NAMALWA (cell line): ENCODE results near the gene OLFML1.

ENCODE experiments used
- DNase-seq: peaks from one replicate; pipeline ENCODE4 v3.0.0-alpha.2; 2015; ENCODE audit warnings: low spot score

Gene OLFML1

DNA sequence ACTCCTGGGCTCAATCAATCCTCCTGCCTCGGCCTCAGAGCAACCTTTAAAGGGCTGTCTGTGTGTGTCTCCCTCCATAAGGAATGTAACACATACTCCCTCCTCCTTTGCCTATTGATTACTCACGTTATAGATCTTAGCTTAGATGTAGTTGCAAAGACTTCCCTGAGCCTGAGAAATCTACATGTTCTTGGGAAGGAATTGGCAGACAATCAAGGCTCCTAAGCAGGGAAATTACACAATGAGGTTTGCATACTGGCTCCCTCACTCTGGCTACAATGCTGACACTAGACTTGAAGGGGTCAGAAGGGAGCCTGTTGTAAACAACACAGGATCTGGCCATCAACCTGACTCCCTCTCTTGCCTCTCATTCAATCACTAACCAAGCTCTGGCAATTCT lies 5.2 kb upstream of the OLFML1 start:
- DNase-seq = no peak

DNA sequence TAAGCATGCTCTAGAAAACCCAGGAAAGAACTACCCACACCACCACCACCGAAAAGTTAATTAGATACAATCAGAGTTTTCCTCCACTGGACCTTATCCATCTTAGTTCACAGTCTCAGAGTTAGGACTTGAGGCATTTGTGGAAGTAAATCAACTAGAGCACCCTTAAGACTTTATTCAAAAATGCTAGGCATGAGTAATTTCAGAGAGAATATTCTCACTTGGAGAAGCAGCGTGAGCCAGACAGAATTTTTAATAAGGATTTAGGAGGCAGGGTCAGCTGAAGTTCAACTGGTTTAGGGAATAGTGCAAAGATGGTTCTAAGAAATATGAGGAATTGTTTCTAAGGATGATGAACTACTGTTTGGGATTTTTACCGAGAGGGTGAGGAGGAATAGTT lies 1.2 kb upstream of the OLFML1 start:
- DNase-seq = no peak

DNA sequence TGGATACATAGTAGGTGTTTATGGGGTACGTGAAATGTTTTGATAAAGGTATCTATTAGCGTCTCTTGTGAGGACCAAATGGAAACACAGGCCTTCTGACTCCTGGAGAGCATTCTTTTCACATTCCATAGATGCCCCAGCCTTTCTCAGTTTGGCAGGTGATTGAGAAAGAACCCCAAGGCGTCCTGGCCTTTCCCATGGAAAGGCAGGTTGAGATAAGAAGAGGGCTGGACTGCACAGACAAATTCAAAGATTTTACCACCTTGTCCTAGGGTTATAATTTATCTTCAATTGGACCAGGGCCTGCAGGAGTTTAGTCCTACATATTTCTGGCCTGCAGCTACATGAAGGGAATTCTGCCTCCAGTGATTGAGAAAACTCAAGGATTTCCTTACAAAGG lies 661 bp upstream of the OLFML1 start:
- no peak for DNase-seq

DNA sequence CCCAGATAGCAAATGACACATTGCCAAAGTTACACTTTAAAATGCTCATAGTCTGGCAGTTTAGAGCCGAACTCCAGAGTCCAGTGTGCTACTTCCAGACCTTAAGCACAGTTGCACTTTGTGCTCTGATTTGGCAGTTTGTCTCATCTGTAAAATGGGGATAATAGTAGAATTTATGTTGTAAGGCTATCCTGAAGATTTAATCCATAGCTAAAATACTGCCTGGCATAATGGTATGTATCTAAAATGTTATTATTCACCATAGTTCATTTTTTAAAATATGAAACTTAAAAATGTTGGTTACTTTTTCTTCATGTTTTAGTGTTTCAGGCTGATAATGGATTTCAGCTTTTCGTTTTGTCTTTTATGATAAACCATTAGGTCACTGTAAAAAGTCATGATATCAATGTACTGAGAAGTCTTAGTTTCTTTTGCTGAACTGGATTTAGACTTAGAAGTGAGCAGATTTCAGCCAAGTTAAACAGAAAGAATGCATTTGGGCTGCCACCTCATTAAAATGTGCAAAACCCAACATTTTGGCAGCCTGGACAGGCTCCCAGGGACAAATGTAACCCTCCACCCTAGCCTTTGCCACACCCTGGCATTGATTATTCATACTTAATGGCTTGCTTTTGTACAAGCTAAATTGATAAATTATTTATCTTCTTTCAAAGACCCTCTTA lies 933 bp downstream of the OLFML1 start:
- DNase-seq = no peak

DNA sequence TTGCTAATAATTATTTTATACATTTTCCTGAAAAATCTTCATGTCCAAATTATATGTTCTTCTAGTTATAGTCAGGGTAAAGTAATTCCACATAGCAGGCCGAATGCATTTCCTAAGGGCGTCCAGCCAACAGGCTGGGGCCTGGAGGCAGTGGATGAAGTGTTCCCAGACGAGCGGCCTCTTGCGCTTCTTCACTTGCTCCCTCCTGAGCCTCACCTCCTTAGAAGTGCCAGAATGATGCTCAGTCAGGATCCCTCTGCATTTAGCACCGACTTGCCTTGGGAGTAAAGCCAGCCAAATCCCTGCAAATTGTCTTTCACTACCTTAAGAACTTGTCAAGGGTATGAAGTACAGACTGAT lies 1.5 kb downstream of the OLFML1 start:
- no peak for DNase-seq

DNA sequence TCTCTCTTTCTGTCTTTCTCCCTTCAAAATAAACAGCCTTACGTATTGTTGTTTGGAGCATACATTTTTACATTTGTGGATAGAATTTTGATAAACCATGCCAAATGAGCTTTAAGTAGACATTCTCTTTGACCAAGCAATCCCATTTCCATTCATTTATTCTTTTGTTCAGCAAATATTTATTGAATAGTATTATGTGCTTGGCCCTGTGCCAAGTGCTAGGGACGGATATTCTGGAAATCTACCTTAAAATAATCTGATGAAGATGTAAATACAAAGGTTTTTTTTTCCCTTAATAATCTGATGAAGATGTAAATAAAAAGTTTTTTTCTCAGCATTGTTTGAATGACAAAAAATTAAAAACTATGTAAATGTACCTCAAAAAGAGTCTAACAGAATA lies 2.1 kb downstream of the OLFML1 start:
- no peak for DNase-seq

DNA sequence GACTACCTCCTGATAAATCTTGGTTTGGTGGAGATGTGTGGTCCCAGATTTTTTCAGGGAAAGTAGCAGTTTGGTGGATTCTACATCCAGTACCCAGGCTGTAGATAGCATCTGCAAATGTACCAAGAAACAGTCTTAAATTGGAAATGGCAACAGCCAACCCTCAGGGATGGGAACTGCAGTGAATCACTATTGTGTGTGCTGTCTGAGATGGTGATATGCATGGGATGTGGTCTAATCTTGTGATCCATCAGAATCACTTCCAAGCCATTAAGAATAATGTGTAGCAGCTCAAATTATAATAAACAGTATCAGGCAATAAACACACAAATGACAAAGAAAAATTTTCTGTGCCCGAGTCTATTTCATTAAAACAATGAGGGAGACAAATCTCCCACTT lies 3.4 kb downstream of the OLFML1 start:
- DNase-seq = no peak

DNA sequence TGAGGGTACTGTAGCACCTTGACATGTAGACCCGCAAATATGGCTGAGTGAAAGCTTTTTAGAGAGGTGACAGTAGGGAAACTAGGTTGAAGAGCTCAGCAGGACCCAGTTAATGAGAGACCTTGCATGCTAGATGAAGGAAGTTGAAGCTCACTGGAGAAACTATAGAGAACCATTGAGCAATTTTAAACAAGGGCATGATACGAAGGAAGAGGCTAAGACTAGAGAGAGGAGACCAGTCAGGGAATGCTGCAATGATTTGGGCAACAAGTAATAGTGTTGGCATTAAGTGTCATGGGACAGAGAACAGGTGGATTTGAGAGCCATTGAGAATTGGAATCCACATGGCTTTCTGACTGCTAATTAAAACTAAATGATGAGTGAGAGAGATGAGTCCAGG lies 4.1 kb downstream of the OLFML1 start:
- no peak for DNase-seq

DNA sequence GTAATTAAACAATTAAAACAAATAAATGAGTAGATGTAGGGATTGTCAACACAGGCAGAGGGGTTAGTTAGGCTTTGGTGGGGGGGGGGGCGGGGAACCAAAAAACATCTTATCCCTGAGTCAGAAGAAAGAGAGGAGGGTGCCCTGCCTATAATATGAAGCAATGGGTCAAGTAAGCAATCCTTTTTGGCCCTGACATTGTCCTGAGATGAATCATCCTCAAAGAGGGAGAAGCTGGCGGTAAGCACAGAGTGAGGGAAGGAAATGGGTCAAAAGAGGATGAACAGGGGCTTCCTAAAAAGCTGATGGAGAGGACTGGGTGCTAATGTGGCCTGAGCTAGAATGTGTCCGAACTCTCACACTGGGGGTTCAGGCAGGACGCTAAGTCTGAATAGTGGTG lies 4.7 kb downstream of the OLFML1 start:
- no peak for DNase-seq

DNA sequence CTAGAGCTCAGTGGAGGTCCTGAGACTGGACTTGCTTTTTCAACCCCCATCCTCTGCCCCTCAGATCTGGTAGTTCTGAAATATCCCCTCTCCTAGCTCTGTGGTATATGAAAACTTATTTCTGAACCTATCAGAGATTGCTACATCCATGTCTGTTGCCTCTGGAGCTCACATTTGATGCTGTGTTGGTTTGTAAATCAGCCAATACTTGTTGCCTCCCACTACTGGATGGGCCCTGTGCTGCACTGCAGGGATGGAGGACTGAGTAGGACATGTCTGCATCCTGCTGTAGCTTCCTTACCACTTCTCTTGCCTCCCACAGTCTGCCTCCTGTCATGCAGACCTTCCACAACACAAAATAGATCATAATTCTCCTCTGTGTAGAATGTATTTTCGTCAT lies 5.2 kb downstream of the OLFML1 start:
- no peak for DNase-seq

DNA sequence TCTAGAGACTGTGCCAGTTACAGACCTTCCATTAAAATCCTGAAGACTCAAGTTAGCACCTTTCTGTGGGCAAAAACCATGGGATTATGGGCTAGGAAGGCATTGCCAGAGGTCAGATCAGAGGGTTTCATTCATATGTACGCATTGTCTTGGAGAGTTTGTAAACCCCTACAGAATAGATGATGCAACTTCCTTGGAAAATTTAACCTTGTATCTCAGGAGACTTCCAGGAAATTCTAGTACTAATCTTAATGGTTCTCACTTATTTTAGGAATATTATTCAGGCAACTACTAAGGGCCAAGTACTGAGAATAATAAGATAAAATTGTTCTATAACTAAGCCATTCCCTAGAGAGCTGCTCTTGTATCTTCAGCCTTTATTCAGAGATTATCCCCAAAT lies 6.9 kb downstream of the OLFML1 start:
- DNase-seq = no peak

DNA sequence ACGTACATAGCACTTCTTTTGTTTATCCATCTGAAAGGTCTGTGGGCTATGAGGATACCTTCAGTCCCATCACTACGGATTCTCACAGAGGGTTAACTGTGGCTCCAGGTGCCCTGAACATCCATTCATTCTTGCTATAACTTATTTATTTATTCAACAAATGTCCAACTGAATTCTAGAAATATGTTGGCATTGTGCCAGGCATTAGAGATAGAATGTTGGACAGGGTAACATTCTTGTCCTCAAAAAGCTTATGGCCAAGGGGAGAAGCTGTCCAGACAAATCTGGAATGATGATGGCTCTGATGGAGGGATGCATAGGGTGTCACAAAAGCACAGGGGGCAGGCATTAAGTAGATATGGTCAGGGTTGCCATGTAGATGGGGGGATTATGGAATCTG lies 8.4 kb downstream of the OLFML1 start:
- DNase-seq = no peak

DNA sequence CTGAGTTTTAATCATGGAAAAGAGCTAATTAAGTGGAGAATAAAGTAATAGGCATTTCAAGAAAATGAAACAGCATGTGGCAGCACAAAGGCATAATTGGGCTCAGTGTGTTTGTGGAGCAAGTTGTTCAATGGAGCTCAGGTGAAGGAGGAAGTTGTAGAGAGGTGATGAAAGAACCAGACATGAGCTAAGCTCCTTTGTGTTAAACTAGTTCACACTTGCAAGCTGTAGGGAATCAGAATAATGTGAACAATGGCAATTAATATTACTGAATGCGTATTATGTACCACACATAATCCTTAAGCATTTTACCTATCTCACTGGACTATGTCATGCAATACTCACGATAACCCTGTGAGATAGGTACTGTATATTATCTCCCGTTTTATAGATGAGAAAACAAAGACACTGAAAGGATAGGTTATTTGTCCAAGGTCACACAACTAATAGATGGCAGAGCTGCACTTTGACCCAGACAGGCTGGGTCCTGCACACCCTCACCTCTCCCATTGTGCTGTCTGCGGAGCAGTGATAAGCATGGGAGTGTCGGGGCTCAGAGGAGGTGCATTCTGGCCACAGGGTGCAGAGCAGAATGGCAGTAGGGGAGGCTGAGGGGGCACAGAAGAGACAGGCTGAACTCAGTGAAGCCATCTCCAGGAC lies 8.9 kb downstream of the OLFML1 start:
- no peak for DNase-seq

DNA sequence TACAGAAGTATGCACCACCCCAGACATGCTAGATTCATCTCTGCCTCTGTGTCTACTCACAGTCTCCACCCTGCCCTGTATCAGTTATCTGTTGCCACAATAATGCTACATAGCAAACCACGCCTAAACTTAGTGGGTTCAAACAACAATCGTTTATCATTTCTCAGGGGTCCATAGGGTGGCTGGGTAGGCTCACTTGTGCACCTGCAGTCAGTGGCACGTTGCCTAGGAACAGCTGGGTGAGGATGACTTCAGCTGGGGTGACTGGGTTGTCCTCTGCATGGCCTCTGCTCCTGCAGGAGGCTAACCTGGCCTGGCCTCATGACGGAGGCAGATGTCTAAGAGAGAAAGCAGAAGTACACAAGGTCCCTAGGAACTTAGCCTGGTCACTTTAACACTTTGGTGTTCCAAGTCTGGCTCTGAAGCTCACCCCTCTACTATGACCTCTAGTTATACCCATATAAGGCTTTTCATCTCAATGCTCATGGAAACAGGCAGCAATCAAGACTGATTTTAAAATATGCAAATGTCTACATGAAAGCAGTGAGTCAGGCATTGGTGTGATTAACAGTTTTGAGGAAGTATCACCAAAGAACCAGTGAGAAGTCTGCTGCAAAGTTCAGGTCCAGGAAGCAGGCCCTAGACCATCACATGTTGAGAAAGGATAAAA lies 10.7 kb downstream of the OLFML1 start:
- peak; percentile 86 for DNase-seq

DNA sequence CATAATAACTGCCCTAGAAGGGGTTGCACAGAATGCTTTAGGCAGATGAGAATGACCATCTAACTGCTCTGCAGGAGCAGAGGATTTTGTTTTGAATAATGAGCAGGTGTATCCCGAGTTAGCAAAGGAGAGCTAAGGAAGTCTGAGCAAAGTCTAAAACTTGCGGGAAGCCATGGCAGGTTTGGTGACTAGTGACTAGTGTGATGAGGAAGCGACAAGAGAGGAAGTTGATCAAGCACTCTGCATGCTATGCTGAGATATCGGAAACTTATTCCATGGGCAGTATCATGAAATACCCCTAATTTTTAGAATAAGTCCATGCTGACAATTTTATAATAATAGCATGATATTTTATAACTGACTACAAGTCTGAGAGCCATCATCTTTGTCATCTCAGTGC lies 12.9 kb downstream of the OLFML1 start:
- DNase-seq = no peak

DNA sequence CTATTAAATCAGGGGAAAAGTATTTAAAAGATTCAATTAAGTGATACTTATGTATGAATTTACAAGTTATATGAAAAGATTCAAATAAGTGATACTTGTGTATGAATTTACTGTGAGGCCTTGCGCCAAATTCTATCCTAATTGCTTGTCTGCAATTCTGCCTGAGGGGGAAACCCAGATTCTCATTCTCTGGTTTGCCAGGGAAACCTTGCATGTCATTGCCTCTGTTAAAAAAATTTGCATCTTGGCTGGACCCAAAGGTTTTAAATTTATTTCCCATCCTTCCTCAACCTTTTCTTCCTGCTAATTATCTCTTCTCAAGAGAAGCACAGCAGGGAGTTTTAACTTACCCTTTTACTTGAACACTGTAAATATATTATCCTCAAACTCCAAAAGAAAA lies 13.8 kb downstream of the OLFML1 start:
- no peak for DNase-seq

DNA sequence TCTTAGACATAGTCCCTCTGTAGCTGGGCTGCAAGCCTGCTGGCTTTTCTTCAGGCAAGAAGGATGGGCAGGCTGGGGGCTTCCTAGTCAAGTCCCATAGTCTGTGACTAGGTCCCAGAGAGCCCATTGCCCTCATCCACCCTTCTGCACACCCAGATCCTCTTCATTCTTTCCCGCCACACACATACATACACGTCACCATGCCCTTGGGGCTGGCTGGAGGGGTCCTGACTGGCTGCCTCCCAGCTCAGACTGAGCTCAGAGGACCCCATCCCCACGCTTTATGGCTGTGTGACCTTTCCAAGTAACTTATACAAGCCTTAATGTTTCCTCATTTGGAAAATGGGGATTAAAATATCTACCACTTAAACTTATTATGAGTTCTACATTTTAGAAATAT lies 14.9 kb downstream of the OLFML1 start:
- no peak for DNase-seq

DNA sequence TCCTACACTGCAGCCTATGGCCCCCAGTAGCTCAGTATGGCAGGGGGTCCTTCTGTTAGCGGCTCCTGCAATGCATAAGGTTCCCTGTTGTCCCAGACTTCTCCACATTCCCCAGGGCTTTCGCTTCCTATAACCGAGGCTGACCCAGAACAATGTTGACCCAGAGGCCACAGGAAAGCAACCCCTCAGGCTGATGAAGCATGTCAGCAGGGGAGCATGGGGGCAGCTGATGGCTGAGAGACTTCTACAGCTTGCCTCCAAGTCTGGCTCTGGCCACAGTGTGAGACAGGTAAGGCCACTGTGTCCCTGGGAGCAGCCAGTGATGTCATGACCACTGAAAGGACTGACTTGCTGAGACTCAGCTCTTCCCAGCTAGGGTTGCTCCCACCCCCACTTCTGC lies 15.9 kb downstream of the OLFML1 start:
- no peak for DNase-seq

DNA sequence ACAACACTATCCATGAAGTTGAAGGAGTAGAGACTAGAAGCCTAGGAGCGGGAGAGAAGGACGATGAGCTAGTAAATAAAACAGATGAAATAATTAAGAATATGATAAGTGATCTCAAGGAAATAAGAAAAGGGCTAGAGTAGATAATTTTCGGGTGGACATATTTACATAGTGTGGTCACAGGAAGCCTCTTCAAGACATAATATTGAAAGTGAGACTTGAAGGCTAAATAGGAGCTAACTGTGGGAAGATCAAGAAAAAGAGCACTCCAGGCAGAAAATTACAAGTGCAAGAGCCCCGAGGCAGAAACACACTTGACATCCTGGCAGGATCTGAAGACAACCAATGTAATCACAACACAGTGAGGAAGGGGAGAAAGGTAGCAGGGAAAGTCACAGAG lies 16.6 kb downstream of the OLFML1 start:
- no peak for DNase-seq

DNA sequence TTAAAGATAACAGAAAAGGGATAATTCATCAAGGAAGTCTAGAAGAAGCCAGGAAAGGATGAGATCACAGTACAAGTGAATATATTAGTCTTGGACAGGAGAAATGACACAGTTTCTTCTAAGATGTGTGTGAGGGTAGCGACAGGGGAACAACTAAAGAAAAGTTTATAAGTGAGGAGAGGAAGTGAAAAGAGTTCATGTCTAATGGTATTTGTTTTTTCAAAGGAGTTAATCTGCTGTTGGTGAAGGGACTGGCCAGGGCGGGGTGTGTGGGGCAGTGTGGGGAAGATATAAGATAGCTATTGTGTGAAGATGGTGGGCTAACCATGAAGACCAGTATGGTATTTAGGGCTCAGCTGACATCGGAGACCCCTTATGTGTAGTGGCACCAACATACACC lies 20.9 kb downstream of the OLFML1 start:
- DNase-seq = no peak

DNA sequence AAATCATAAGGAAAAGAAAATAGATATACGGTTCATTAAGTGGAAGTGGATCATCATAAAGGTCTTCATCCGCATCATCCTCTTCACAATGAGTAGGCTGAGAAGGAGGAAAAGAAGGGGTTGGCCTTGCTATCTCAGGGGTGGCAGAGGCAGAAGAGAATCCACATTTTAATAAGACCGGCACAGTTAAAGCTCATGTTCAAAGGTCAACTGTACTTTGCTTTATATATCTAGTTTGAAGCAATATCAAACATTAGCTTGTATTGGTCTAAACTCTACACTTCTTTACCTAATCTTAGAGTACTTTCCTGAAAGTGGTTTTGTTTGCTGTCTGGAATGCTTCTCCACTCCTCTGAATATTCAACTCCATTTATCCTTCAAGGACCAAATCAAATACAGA lies 22.8 kb downstream of the OLFML1 start:
- DNase-seq = no peak

DNA sequence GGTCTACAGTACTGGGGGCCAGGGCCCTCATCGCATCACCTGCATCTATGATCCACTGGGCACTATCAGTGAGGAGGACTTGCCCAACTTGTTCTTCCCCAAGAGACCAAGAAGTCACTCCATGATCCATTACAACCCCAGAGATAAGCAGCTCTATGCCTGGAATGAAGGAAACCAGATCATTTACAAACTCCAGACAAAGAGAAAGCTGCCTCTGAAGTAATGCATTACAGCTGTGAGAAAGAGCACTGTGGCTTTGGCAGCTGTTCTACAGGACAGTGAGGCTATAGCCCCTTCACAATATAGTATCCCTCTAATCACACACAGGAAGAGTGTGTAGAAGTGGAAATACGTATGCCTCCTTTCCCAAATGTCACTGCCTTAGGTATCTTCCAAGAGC lies 24.7 kb downstream of the OLFML1 start:
- DNase-seq = no peak

DNA sequence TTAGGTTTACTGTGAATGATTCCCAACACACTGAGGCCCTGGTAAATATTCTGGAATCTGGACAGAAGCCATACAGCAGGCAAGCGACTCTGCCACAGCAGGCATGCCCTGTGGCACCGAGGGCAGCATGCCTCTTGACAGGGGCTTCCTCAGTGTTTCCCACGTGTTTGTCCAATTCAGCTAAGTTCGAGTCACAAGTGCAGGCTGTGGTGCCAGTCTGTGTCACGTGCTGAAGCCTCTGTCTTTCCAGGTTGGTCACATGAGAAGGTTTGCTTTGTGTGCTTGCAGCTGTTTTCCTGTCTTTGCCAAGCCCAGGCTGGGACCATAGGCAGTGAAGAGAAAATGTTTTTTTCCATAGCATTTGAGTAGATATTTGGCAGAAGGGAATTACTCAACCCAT lies 26.1 kb downstream of the OLFML1 start:
- DNase-seq = peak; percentile 54
